Spleen (tissue), 7 donors: ENCODE data around the gene CHURC1.

ENCODE experiments used
- CTCF ChIP-seq, 11 experiments: fragments of 200-600 bp in 7 of 11; fragments of 450-650 bp in 4 of 11; sonication (generic) in 4 of 11; IDR thresholded peaks in 8 of 11; conservative IDR thresholded peaks in 3 of 11; 1 replicate in 7 of 11; 2 replicates in 4 of 11; pipeline versions ENCODE4 v1.4.0 to v1.8.0; 2016 to 2021; ENCODE audit warnings: antibody characterized with exemption in 11 of 11, inconsistent platforms in 4 of 11, mild to moderate bottlenecking in 1 of 11
- POLR2A ChIP-seq, 3 donors: fragments of 450-650 bp; IDR thresholded peaks; one replicate each; pipeline ENCODE4 v1.5.1; 2017; ENCODE audit warnings: antibody characterized with exemption in 3 of 3, mild to moderate bottlenecking in 1 of 3
- POLR2AphosphoS5 ChIP-seq, 3 donors: sonication (generic); formaldehyde crosslinking; IDR thresholded peaks; one replicate each; pipeline ENCODE4 v1.5.1; 2017; ENCODE audit warnings: antibody characterized with exemption in 3 of 3
- donor health status: DM: no; HTN: no; CAD: no; lungs with moderate emphysema.
- donor health status: DM: no; HTN: no; CAD: no.
- donor health status: DM: no; HTN: no; CAD: no.

GRCh38 chr14:64923015-64923414, 8.8 kb downstream of the CHURC1 start:
- no peak for TF ChIP-seq POLR2A (IDR thresholded peaks at IDR 0.05)
- TF ChIP-seq CTCF (IDR thresholded peaks at IDR 0.05 in 8 of 11, conservative IDR thresholded peaks at IDR 0.05 in 3 of 11), result no peak
- TF ChIP-seq POLR2AphosphoS5 (IDR thresholded peaks at IDR 0.05), result no peak
